22Rv1 (cell line): ENCODE measurements around the gene CGNL1.

Experiments used
- ZFX ChIP-seq: fragments of 450-650 bp; IDR thresholded peaks from 2 replicates; pipeline ENCODE4 v1.6.1; 2017; ENCODE audit warnings: antibody characterized with exemption, borderline replicate concordance
- TF ChIP-seq, protein P1 (sequence below): fragments of 450-650 bp; IDR thresholded peaks from 2 replicates; pipeline ENCODE4 v1.5.1; 2017; ENCODE audit warnings: mild to moderate bottlenecking

DNA sequence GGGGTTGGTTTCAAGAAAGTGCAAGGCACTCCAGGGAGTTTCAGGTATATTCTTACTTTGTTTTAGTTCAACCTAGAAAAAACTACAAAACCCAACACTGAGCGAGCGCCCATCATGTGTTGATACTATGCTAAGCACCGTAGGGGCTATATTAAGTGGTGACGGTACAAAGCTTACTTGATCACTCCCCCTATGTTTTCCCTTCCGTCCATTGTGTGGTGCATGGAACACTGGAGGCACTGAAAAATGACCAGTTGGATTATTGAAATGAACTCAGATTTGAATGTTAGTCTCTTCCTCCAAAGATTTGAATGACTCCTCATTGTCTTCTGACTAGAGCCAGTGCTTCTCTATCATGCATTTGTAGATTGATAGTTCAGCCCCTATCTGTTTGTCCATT, 222.0 kb downstream of the CGNL1 start:
- TF ChIP-seq, protein P1, sequence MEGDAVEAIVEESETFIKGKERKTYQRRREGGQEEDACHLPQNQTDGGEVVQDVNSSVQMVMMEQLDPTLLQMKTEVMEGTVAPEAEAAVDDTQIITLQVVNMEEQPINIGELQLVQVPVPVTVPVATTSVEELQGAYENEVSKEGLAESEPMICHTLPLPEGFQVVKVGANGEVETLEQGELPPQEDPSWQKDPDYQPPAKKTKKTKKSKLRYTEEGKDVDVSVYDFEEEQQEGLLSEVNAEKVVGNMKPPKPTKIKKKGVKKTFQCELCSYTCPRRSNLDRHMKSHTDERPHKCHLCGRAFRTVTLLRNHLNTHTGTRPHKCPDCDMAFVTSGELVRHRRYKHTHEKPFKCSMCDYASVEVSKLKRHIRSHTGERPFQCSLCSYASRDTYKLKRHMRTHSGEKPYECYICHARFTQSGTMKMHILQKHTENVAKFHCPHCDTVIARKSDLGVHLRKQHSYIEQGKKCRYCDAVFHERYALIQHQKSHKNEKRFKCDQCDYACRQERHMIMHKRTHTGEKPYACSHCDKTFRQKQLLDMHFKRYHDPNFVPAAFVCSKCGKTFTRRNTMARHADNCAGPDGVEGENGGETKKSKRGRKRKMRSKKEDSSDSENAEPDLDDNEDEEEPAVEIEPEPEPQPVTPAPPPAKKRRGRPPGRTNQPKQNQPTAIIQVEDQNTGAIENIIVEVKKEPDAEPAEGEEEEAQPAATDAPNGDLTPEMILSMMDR, result no peak
- no peak for TF ChIP-seq ZFX
